Stimulated activated effector memory CD8-positive, alpha-beta T cell treated with anti-CD3 and anti-CD28 coated beads, Interleukin-12 subunit alpha, Interleukin-12 subunit beta, amount 100 ng/mL, for 72 hours (primary cell): ENCODE results near the gene GRID1.

Experiments
- ATAC-seq: fragments of 150-1000 bp; cut with Tn5 transposase; 2 replicates; pipeline ENCODE4 v1.10.0; 2021
- DNase-seq, 2 donors: peaks; one replicate each; pipeline ENCODE4 v3.0.0; 2021 to 2022; ENCODE audit warnings: low spot score in 2 of 2
- H3K27ac Mint-ChIP-seq: one replicate; pipeline ENCODE4 v1.8.0; 2022; ENCODE audit warnings: mild to moderate bottlenecking, mixed read lengths
- H3K36me3 Mint-ChIP-seq: one replicate; pipeline ENCODE4 v1.8.0; 2022; ENCODE audit warnings: mild to moderate bottlenecking, mixed read lengths
- H3K4me1 Mint-ChIP-seq: one replicate; pipeline ENCODE4 v1.8.0; 2022; ENCODE audit warnings: mixed read lengths
- H3K4me3 Mint-ChIP-seq: one replicate; pipeline ENCODE4 v1.8.0; 2022; ENCODE audit warnings: mild to moderate bottlenecking, mixed read lengths
- H3K9me3 Mint-ChIP-seq: one replicate; pipeline ENCODE4 v1.8.0; 2022; ENCODE audit warnings: mixed read lengths

Gene GRID1

DNA sequence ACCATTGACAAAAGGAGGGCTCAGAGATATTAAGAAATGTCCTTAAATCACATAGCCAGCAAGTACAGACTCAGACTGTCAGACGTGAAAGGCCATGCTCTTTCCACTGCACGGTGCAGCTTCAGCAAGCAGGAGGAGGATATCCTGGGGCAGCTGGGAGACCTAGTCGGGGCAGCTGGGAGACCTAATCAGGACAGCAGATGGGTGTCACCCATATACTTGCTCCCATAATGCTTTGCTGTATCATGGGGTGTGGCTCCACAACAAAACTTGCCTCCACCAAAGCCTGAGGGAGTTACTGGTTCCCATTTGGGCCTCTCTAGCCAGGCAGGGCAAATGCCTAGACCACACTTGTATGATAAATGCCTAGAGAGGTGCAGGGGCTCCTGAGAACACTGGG lies 55.4 kb downstream of the GRID1 start:
- H3K36me3 Mint-ChIP-seq: no peaks in the 10 kb centered on the region
- no peak overlapping the region for H3K4me3 Mint-ChIP-seq
- no peak for ATAC-seq
- no peaks in the 10 kb centered on the region for H3K4me1 Mint-ChIP-seq
- H3K9me3 Mint-ChIP-seq: no peaks in the 10 kb centered on the region
- no peak for DNase-seq
- no peak overlapping the region for H3K27ac Mint-ChIP-seq

DNA sequence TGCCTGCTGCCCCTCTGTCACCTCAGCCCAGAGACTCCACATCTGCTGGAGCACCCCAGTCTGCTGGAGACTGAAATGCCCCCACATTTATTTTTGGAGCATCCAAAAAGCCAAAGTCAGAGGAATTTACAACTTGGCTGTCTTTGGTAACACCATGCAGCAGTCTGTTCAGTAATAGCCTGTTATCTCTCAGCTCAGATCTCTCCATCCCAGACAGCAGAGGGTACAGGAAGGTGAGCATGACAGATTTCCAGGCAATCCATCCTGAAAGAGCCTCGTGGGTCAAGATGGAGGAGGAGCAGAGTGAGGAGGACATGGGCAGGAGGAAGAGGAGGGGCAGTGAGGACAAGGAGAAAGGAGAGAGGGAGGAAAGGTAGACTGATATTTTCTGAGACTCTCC lies 55.9 kb downstream of the GRID1 start:
- H3K36me3 Mint-ChIP-seq: no peaks in the 10 kb centered on the region
- no peak overlapping the region for H3K4me3 Mint-ChIP-seq
- ATAC-seq: no peak
- H3K27ac Mint-ChIP-seq: no peak overlapping the region
- H3K9me3 Mint-ChIP-seq: no peaks in the 10 kb centered on the region
- DNase-seq: no peak
- no peaks in the 10 kb centered on the region for H3K4me1 Mint-ChIP-seq

DNA sequence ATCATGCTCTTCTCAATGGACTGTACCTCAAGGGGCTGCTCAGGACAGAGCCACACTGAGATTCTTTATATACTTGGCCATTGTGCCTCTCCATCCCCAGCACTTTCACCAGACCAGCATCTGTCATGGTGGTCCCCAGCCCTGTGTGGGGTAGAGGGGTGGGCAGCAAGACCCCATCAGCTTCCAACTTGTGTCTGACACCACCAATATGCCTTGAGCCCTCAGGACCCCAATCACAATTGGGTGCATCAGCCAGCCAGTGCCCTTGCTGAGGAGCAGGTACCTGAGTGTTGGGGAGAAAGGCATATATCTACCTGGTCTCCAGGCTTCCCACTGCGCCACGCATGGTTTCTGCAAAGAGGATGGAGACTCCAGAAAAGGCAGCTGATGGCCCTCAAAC lies 56.3 kb downstream of the GRID1 start:
- H3K9me3 Mint-ChIP-seq: no peaks in the 10 kb centered on the region
- H3K4me3 Mint-ChIP-seq: no peak overlapping the region
- no peak for DNase-seq
- H3K27ac Mint-ChIP-seq: no peak overlapping the region
- no peaks in the 10 kb centered on the region for H3K36me3 Mint-ChIP-seq
- H3K4me1 Mint-ChIP-seq: no peaks in the 10 kb centered on the region
- ATAC-seq: no peak

DNA sequence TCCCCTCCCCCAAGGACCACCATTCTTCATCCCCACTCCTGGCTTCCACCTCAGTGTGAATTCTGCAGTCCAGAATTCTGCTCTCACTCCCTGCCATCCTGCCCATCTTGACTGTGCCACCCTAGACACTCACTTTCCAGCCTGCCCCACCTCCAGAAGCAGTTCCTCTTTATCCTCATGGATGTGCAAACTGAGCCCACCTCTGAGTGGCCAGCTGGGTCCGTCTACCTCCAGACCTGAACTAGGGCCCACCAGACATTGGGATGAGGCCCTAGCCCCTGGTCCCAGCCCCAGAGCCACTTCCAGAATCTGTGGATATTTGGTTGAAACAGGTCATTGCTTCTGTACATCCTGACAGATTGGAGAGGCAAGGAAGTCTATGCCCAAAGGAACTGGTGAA lies 58.5 kb downstream of the GRID1 start:
- H3K4me1 Mint-ChIP-seq: no peaks in the 10 kb centered on the region
- ATAC-seq (no peak), DNase-seq (no peak)
- H3K27ac Mint-ChIP-seq: no peak overlapping the region
- H3K4me3 Mint-ChIP-seq: no peak overlapping the region
- H3K9me3 Mint-ChIP-seq: no peaks in the 10 kb centered on the region
- H3K36me3 Mint-ChIP-seq: no peaks in the 10 kb centered on the region

DNA sequence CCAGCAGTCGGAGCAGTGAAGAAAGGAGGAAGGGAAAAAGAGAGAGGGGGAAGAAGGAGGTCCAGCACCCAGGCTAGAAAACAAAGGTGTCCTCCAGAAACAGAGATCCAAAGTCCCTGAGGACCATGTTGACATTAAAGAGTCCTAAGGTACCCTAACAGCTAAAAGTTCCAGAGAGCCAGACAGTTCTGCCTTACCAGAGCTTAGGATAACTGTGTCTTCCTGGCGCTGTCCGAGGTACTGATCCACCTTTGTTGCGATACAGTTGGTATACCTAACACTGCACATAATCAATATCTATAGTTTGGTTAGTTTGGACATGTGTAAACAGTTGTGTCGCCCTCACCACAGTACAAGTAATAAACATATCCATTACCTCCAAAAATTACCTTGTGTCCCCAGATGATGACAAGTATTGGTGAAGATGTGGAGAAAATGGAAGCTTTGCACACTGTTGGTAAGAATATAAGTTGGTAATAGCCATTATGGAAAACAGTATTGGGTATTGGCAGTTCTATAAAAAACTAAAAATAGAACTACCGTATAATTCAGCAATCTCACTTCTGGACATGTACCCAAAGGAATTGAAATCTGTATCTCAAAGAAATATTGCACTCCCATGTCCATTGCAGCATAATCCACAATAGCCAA lies 59.8 kb downstream of the GRID1 start:
- Mint-ChIP-seq H3K9me3 (no peaks in the 10 kb centered on the region), H3K27ac (no peak overlapping the region), H3K36me3 (no peaks in the 10 kb centered on the region), H3K4me3 (no peak overlapping the region), H3K4me1 (no peaks in the 10 kb centered on the region)
- DNase-seq: no peak
- no peak for ATAC-seq

DNA sequence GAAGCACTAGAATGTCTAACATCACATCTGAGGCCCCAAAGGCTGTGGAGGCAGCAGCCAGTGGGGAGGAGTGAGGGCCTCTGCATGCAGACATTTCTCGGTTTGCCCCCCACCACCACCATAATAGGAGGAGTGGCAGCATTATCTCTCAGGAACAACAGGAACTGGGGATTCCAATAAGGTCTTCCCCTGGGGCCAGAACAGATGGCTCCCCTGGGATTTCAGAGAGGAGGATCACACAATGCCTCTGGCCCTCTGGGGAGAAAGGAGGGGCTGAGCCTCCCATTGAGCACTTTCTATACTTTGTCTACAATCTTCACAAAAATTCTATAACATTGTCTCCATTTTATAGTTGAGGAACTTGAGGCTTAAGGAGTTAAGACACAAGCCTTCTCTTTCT lies 61.1 kb downstream of the GRID1 start:
- Mint-ChIP-seq H3K4me3 (no peak overlapping the region), H3K9me3 (no peaks in the 10 kb centered on the region), H3K36me3 (no peaks in the 10 kb centered on the region), H3K4me1 (no peaks in the 10 kb centered on the region), H3K27ac (no peak overlapping the region)
- DNase-seq: no peak
- no peak for ATAC-seq

DNA sequence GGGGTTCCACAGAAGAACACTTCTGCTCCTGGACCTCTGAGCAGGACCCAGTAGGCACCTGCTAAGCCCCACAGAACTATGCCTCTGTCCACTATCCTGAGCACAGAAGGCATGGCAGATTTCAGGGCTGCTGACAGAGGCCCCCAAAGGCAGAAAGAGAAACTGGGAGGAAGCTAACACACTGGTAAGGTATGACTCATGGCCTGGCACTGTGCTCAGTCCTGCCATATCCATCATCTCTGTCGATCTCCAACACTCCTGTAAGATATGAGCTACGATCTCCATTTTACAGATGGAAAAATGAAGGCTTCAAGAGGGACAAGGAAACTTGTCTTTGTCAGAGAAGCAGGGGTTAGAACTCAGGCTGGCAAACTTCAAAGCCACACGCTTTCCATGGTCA lies 62.2 kb downstream of the GRID1 start:
- Mint-ChIP-seq H3K4me1 (no peaks in the 10 kb centered on the region), H3K36me3 (no peaks in the 10 kb centered on the region), H3K9me3 (no peaks in the 10 kb centered on the region), H3K4me3 (no peak overlapping the region), H3K27ac (no peak overlapping the region)
- peak; percentile 29 for ATAC-seq
- DNase-seq: no peak

DNA sequence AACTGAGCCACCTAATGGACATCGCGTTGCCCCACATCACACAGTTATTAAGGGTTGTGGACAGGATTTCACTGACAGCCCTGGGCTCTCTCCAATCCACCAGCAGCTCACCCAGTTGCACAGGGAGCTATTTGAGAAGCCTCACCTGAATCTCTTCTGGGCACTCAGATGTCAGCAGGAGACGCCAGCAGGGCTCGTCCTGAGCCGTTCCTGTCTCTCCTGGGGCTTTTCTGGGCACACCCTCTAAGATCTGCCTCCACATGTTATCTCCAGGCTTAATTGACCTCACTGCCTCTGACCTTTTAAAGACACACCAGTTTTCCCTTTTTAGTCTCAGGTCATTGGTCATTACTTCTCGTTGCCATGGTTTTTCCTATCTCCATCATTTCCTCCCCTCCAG lies 63.0 kb downstream of the GRID1 start:
- Mint-ChIP-seq H3K27ac (no peak overlapping the region), H3K9me3 (no peaks in the 10 kb centered on the region), H3K4me3 (no peak overlapping the region), H3K36me3 (no peaks in the 10 kb centered on the region), H3K4me1 (no peaks in the 10 kb centered on the region)
- DNase-seq (no peak), ATAC-seq (no peak)

DNA sequence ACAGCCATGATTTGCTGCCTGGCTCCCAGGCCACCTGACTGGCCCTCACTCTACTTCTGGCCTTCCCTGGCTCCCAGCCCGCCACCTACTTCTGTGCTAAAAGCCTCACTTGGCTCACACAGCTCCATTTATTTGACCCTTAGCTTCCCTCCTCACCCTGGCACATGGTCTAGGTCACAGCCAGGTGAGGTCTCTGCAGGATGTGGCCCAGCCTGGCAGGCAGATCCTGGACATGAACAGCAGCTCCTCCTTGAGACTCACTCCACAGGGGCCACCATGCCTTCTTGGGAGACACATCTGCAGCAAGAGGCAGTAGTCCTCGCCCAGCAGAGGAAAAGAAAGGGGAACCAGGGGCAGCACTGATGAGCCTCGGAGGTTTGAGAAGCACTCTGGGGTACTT lies 64.6 kb downstream of the GRID1 start:
- no peak overlapping the region for H3K4me3 Mint-ChIP-seq
- H3K27ac Mint-ChIP-seq: no peak overlapping the region
- no peaks in the 10 kb centered on the region for H3K9me3 Mint-ChIP-seq
- no peaks in the 10 kb centered on the region for H3K4me1 Mint-ChIP-seq
- ATAC-seq (no peak), DNase-seq (no peak)
- no peaks in the 10 kb centered on the region for H3K36me3 Mint-ChIP-seq

DNA sequence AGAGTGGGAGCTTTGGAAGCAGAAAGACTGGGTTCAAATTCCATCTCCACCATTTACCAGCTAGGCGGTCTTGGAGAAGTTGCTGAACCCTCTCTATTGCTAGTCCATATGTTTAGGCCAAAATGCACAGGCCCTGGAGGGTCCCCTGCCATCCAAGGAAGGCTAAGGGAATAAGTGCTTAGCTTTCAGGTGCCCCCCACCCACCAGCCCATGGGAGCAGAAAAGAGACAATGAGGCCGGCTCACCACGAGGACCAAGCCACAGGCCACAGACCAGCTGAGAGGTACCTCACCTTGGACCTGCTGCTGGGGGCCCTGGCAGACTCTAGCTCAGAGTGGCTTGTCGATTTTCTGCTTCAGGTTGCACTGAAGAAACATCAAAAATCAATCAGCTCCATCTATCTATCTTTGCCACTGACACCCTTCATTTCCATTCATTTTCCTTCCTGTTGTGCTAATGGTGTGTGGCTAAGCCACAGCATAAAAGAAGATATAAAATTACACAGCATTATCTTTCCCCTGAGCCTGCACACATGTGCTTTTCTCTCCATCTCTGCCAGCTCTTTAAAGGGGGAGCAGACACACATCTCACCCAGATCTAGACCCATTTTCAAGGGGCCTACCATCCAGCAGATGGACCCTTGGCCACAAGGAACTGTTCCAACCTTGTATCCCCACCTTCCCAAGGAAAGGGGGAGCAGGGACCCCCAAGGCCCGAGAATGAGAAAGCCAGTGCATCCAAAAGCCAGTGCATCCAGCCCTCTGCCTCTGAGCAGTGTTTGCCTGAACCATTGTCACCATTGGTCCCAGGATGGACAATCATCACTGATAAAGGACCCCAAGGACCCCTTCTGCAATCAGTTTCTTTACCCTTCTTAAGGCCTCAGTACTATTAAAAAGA lies 65.4 kb downstream of the GRID1 start:
- H3K9me3 Mint-ChIP-seq: no peaks in the 10 kb centered on the region
- H3K4me3 Mint-ChIP-seq: no peak overlapping the region
- ATAC-seq (no peak), DNase-seq (no peak)
- H3K27ac Mint-ChIP-seq: no peak overlapping the region
- H3K4me1 Mint-ChIP-seq: no peaks in the 10 kb centered on the region
- no peaks in the 10 kb centered on the region for H3K36me3 Mint-ChIP-seq

DNA sequence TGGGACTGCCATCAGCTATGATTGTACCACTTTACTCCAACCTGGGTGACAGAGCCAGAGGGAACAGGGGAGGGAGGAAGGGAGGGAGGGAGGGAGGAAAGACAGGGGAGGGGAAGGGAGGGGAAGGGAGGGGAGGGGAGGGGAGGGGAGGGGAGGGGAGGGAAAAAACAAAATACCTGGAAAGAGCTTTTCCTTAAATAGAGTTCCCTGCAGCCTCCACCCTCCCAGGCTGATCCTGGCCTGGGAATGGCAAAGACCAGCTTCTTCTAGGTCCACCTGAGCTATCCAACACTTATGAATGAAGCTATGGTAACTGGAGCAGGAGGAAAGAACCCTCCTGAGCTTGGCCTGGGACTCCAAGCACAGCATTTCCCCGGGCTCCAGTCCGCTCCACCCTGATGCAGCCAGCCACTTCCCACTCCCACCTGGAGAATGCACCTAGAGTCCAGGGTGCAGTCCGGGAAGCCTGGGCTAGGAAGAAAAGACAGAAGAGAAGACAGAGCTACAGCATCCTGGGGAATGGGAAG lies 66.1 kb downstream of the GRID1 start:
- H3K4me1 Mint-ChIP-seq: no peaks in the 10 kb centered on the region
- ATAC-seq (no peak), DNase-seq (no peak)
- no peaks in the 10 kb centered on the region for H3K36me3 Mint-ChIP-seq
- H3K9me3 Mint-ChIP-seq: no peaks in the 10 kb centered on the region
- no peak overlapping the region for H3K27ac Mint-ChIP-seq
- H3K4me3 Mint-ChIP-seq: no peak overlapping the region

DNA sequence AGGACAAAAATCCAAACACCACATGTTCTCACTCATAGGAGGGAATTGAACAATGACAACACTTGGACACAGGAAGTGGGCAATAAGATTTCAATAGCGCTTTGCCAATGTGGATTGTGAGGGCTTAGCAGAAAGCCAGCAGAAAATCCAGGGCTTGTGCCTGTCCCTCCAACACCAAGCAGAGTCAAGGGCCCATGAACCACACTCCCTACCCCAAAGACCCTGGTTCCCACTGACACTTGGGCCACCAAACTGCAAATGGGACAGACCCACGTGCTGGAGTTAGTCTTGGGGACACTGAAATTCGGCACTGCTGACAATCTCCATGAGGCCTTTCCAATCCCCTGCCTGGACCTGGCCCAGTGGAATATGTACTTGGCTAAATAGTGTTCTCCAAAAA lies 67.0 kb downstream of the GRID1 start:
- no peaks in the 10 kb centered on the region for H3K4me1 Mint-ChIP-seq
- ATAC-seq: no peak
- H3K27ac Mint-ChIP-seq: no peak overlapping the region
- no peak overlapping the region for H3K4me3 Mint-ChIP-seq
- no peaks in the 10 kb centered on the region for H3K36me3 Mint-ChIP-seq
- DNase-seq: no peak
- H3K9me3 Mint-ChIP-seq: no peaks in the 10 kb centered on the region

DNA sequence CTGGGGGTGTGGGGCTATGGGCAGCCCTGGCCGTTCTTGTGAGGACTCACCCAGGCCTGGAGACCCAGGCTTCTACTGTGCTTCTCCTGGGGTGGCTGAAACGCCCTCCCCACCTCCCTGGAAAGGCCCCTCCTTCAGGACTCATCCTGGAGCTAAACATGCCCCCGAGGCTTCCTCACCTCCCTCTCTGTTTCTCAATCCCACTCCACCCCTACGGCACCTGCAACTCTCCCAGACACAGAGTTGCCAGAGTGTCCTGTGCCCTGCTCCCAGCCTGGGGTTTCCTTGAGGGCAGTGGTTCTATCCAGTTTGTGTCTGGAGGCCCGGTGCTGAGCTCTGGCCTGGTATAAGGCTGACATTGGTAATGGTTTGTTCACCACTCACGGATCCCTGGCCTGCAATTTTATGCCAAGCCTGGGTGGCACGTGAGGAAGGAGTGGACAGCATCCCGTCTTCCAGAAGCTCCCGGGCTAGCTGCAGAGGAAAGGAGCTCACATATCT lies 68.0 kb downstream of the GRID1 start:
- DNase-seq (no peak), ATAC-seq (no peak)
- Mint-ChIP-seq H3K4me3 (no peak overlapping the region), H3K36me3 (no peaks in the 10 kb centered on the region), H3K4me1 (no peaks in the 10 kb centered on the region), H3K27ac (no peak overlapping the region), H3K9me3 (no peaks in the 10 kb centered on the region)

DNA sequence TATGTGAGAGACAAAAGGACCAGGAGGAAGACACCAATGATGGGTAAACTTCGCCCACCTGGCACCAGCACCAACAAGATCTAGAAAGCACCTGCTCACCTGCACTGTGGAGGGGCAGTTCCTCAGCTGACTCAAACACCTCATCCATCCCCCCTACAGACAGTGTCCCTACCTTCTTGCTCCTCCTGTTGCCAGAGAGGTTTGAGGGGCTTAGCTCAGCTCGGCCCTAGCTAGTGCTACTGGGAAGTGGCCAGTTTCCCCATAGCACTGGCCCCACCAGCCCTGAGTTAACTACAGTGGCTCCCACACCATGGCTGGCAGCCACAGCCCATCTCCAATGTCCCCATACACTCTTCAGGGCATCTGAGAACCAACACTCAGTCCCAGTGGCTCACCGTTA lies 70.8 kb downstream of the GRID1 start:
- Mint-ChIP-seq H3K9me3 (no peaks in the 10 kb centered on the region), H3K4me1 (no peaks in the 10 kb centered on the region), H3K27ac (no peak overlapping the region), H3K36me3 (no peaks in the 10 kb centered on the region), H3K4me3 (no peak overlapping the region)
- DNase-seq (peak in 1 of 2 donors; percentile 22), ATAC-seq (no peak)

DNA sequence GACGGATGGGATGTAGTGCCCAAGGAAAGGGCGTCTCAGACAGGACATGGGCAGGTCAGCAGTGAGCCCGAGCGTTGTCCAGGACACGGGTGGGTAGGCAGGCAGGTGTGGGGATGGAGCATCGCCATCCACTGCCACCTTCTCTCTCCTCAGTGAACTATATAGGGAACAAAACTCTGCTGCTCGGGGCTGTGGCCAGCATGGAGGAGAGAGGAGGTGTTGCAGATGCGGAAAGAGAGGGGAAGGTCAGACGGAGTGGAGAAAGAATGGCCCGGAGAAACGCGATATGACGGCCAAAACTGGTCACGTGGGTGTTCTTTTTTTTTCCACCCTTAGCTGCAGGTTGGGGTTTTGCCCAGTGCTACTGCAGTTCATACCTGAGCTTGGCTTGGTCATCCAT lies 71.2 kb downstream of the GRID1 start:
- Mint-ChIP-seq H3K4me1 (no peaks in the 10 kb centered on the region), H3K36me3 (no peaks in the 10 kb centered on the region), H3K4me3 (no peak overlapping the region), H3K9me3 (no peaks in the 10 kb centered on the region), H3K27ac (no peak overlapping the region)
- DNase-seq (peak in 1 of 2 donors; percentile 8), ATAC-seq (peak; percentile 19)
